Ramos (cell line): ENCODE measurements around the gene ACE.

Experiments
- in situ Hi-C: fragments of 300-500 bp; cut with MboI; formaldehyde crosslinking; loops from one replicate; pipeline ENCODE4 v1.14.3; 2022; ENCODE audit warnings: low sequenced_read_pairs; ENCODE audit not compliant: unreplicated experiment

ACE gene

GRCh38 chr17:63529711-63530556 lies 53.1 kb downstream of the ACE start:
- in situ Hi-C loops: no loop called here

GRCh38 chr17:63530557-63531021 lies 53.7 kb downstream of the ACE start:
- in situ Hi-C loops: no loop called here

GRCh38 chr17:63531022-63531965 lies 54.4 kb downstream of the ACE start:
- in situ Hi-C loops: no loop called here

GRCh38 chr17:63533433-63534077 lies 56.7 kb downstream of the ACE start:
- in situ Hi-C loops: no loop called here

- in situ Hi-C loops: no loop called here
These were observed 57.3 kb downstream of the ACE start for GRCh38 chr17:63534078-63534570.

GRCh38 chr17:63534816-63535455 lies 58.1 kb downstream of the ACE start:
- in situ Hi-C loops: no loop called here

- in situ Hi-C loops: no loop called here
These were observed 58.8 kb downstream of the ACE start for GRCh38 chr17:63535640-63536039.

GRCh38 chr17:63537001-63537400 lies 60.1 kb downstream of the ACE start:
- in situ Hi-C loops: no loop called here

- in situ Hi-C loops: no loop called here
These were observed 61.3 kb downstream of the ACE start for GRCh38 chr17:63537991-63538692.

GRCh38 chr17:63538693-63539595 lies 62.1 kb downstream of the ACE start:
- in situ Hi-C loops: no loop called here

- in situ Hi-C loops: no loop called here
These were observed 63.7 kb downstream of the ACE start for GRCh38 chr17:63540590-63540989.

- in situ Hi-C loops: no loop called here
These were observed 65.3 kb downstream of the ACE start for GRCh38 chr17:63542218-63542545.

- in situ Hi-C loops: no loop called here
These were observed 66.3 kb downstream of the ACE start for GRCh38 chr17:63542942-63543821.

- in situ Hi-C loops: no loop called here
These were observed 67.1 kb downstream of the ACE start for GRCh38 chr17:63543822-63544420.

- in situ Hi-C loops: no loop called here
These were observed 67.8 kb downstream of the ACE start for GRCh38 chr17:63544467-63545301.
